ENCODE results near the gene PLXNC1.

The PLXNC1 gene

GRCh38 chr12:94187361-94187760 is 39.0 kb downstream of the PLXNC1 start:
- Histone ChIP-seq H3K36me3 (ENCODE audit: insufficient read depth, low read length) (no peaks in the 10 kb centered on the region), H3K9me3 (ENCODE audit: control insufficient read depth, insufficient read depth, low read length) (no peaks in the 10 kb centered on the region; the same call in 1 of the 2 replicates), H3K4me1 (ENCODE audit: insufficient read depth, low read length) (peaks cover 9% of the 10 kb centered on the region), H3K9ac (ENCODE audit: low read depth, low read length) (no peak overlapping the region)

- no peaks in the 10 kb centered on the region; the same call in 1 of the 2 replicates for H3K9me3 ChIP-seq (ENCODE audit: control insufficient read depth, insufficient read depth, low read length)
- no peaks in the 10 kb centered on the region for H3K36me3 ChIP-seq (ENCODE audit: insufficient read depth, low read length)
- peaks cover 9% of the 10 kb centered on the region for H3K4me1 ChIP-seq (ENCODE audit: insufficient read depth, low read length)
- H3K9ac ChIP-seq (ENCODE audit: low read depth, low read length) = no peak overlapping the region
Measured at GRCh38 chr12:94190623-94191022, 42.2 kb downstream of the PLXNC1 start.

DNA sequence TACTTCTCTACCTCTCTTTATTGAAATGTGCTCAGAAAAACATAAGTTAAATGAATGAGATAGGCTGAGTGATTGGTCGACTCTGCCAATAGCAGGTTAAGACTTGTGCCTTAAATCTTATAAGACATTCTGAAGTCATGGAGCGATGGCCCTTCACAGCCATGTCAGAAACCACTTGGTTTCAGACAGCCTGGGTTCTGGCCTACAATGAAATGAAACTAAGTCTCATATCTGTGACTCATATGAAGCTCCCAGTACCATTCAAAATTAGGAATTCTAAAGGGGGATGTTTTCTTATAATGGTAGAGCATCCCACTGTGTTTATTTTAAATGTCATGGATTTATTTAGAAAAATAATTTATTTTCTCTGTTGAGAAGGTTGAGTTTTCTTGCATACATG is 42.6 kb downstream of the PLXNC1 start:
- Histone ChIP-seq H3K9ac (ENCODE audit: low read depth, low read length) (no peak overlapping the region), H3K4me1 (ENCODE audit: insufficient read depth, low read length) (peaks cover 6% of the 10 kb centered on the region), H3K36me3 (ENCODE audit: insufficient read depth, low read length) (no peaks in the 10 kb centered on the region), H3K9me3 (ENCODE audit: control insufficient read depth, insufficient read depth, low read length) (no peaks in the 10 kb centered on the region; the same call in 1 of the 2 replicates)

GRCh38 chr12:94191811-94192210 is 43.4 kb downstream of the PLXNC1 start:
- peaks cover 5% of the 10 kb centered on the region for H3K4me1 ChIP-seq (ENCODE audit: insufficient read depth, low read length)
- H3K9me3 ChIP-seq (ENCODE audit: control insufficient read depth, insufficient read depth, low read length) = no peaks in the 10 kb centered on the region; the same call in 1 of the 2 replicates
- H3K36me3 ChIP-seq (ENCODE audit: insufficient read depth, low read length) = no peaks in the 10 kb centered on the region
- H3K9ac ChIP-seq (ENCODE audit: low read depth, low read length) = no peak overlapping the region

DNA sequence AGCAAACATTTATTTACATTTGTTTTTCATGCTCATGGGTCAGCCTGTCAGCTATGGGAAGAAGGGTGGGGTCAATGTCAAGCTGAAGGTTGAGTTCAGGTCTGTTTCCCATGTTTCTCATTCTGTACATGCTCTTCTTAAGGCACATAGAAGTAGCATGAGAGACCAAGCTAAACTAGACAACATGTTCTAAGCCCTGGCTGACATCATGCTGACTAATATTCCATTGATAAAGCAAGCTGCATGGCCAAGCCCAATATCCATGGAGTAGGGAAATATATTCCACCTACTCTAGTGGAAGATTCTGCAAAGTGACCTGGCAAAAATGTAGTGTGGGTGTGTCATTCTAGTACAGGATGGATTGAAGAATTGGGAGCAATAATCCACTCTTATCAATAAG is 44.1 kb downstream of the PLXNC1 start:
- H3K4me1 ChIP-seq (ENCODE audit: insufficient read depth, low read length) = peaks cover 3% of the 10 kb centered on the region; the same call in 1 of the 2 replicates
- no peak overlapping the region for H3K9ac ChIP-seq (ENCODE audit: low read depth, low read length)
- no peaks in the 10 kb centered on the region; the same call in 1 of the 2 replicates for H3K9me3 ChIP-seq (ENCODE audit: control insufficient read depth, insufficient read depth, low read length)
- no peaks in the 10 kb centered on the region for H3K36me3 ChIP-seq (ENCODE audit: insufficient read depth, low read length)

- H3K9me3 ChIP-seq (ENCODE audit: control insufficient read depth, insufficient read depth, low read length) = no peaks in the 10 kb centered on the region; the same call in 1 of the 2 replicates
- no peaks in the 10 kb centered on the region for H3K36me3 ChIP-seq (ENCODE audit: insufficient read depth, low read length)
- no peak overlapping the region for H3K9ac ChIP-seq (ENCODE audit: low read depth, low read length)
- H3K4me1 ChIP-seq (ENCODE audit: insufficient read depth, low read length) = no peaks in the 10 kb centered on the region
Measured at GRCh38 chr12:94193168-94193567, 44.8 kb downstream of the PLXNC1 start.

DNA sequence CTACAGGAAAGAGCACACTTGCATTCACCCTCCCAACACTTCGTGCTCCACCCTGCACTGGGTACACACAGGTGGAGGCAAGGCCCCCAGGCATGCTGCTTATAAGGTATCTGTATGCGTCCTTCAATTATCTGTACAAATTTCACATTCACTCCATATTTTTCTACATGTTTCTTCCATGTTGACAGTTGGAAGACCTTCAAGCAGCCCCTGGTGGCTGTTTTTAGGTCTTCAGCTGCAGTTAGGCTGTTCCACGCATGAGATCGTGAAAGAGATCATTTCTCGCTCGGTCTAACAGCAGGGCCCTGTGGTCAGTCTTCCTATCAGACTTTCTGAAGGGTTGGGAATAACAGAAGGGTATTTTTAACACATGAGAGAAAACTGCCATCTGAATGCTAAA is 47.1 kb downstream of the PLXNC1 start:
- H3K4me1 ChIP-seq (ENCODE audit: insufficient read depth, low read length) = no peaks in the 10 kb centered on the region
- H3K9ac ChIP-seq (ENCODE audit: low read depth, low read length) = no peak overlapping the region
- H3K9me3 ChIP-seq (ENCODE audit: control insufficient read depth, insufficient read depth, low read length) = no peaks in the 10 kb centered on the region; the same call in 1 of the 2 replicates
- H3K36me3 ChIP-seq (ENCODE audit: insufficient read depth, low read length) = no peaks in the 10 kb centered on the region

- Histone ChIP-seq H3K36me3 (ENCODE audit: insufficient read depth, low read length) (no peaks in the 10 kb centered on the region), H3K4me1 (ENCODE audit: insufficient read depth, low read length) (no peaks in the 10 kb centered on the region), H3K9ac (ENCODE audit: low read depth, low read length) (no peak overlapping the region), H3K9me3 (ENCODE audit: control insufficient read depth, insufficient read depth, low read length) (no peaks in the 10 kb centered on the region)
Measured at GRCh38 chr12:94198469-94198868, 50.1 kb downstream of the PLXNC1 start.

DNA sequence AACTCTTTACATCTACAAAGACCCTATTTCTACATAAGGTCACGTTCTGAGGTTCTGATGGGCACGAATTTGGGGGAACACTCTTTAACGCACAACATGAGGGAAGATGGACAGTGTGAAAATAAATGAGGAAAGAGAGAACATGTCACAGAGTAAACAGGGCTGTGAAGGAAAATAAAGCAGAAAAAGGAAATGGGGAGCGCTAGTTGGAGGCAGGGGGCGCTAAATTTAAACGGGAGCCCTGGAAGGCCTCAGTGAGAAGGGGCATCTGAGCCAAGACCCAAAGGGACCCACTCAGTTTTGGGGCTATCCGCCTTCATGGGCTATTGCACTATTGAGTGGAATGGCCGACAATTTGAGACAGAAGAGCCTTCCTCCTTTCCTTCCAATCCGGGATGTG is 50.5 kb downstream of the PLXNC1 start:
- H3K9ac ChIP-seq (ENCODE audit: low read depth, low read length) = no peak overlapping the region
- no peaks in the 10 kb centered on the region for H3K36me3 ChIP-seq (ENCODE audit: insufficient read depth, low read length)
- H3K4me1 ChIP-seq (ENCODE audit: insufficient read depth, low read length) = no peaks in the 10 kb centered on the region
- H3K9me3 ChIP-seq (ENCODE audit: control insufficient read depth, insufficient read depth, low read length) = no peaks in the 10 kb centered on the region

- Histone ChIP-seq H3K36me3 (ENCODE audit: insufficient read depth, low read length) (no peaks in the 10 kb centered on the region), H3K9me3 (ENCODE audit: control insufficient read depth, insufficient read depth, low read length) (no peaks in the 10 kb centered on the region), H3K4me1 (ENCODE audit: insufficient read depth, low read length) (no peaks in the 10 kb centered on the region), H3K9ac (ENCODE audit: low read depth, low read length) (no peak overlapping the region)
Measured at GRCh38 chr12:94200069-94200468, 51.7 kb downstream of the PLXNC1 start.

GRCh38 chr12:94200695-94201094 is 52.3 kb downstream of the PLXNC1 start:
- H3K9ac ChIP-seq (ENCODE audit: low read depth, low read length) = no peak overlapping the region
- H3K36me3 ChIP-seq (ENCODE audit: insufficient read depth, low read length) = no peaks in the 10 kb centered on the region
- no peaks in the 10 kb centered on the region for H3K4me1 ChIP-seq (ENCODE audit: insufficient read depth, low read length)
- no peaks in the 10 kb centered on the region for H3K9me3 ChIP-seq (ENCODE audit: control insufficient read depth, insufficient read depth, low read length)

GRCh38 chr12:94202245-94203180 is 54.1 kb downstream of the PLXNC1 start:
- Histone ChIP-seq H3K9ac (ENCODE audit: low read depth, low read length) (no peak overlapping the region), H3K36me3 (ENCODE audit: insufficient read depth, low read length) (no peaks in the 10 kb centered on the region), H3K4me1 (ENCODE audit: insufficient read depth, low read length) (no peaks in the 10 kb centered on the region), H3K9me3 (ENCODE audit: control insufficient read depth, insufficient read depth, low read length) (no peaks in the 10 kb centered on the region)

DNA sequence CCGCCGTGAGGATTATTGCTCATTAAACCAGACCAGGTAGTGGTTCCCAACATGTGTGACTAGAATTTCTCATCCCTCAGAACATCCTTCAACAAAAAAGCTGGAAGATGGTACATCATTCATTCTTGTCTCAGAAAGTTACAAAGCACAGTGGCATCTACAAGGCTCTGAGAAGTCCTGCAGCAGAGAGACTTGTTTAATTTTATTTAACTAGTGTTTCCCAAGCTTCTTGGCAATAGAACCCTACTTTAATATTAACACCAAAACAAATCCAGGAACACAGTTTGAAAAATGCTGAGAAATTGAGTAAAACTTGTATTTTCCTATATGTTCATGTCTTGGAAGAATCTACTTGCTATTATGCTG is 54.8 kb downstream of the PLXNC1 start:
- Histone ChIP-seq H3K9me3 (ENCODE audit: control insufficient read depth, insufficient read depth, low read length) (no peaks in the 10 kb centered on the region), H3K4me1 (ENCODE audit: insufficient read depth, low read length) (no peaks in the 10 kb centered on the region), H3K9ac (ENCODE audit: low read depth, low read length) (no peak overlapping the region), H3K36me3 (ENCODE audit: insufficient read depth, low read length) (no peaks in the 10 kb centered on the region)

- no peaks in the 10 kb centered on the region for H3K36me3 ChIP-seq (ENCODE audit: insufficient read depth, low read length)
- no peaks in the 10 kb centered on the region for H3K9me3 ChIP-seq (ENCODE audit: control insufficient read depth, insufficient read depth, low read length)
- H3K9ac ChIP-seq (ENCODE audit: low read depth, low read length) = no peak overlapping the region
- H3K4me1 ChIP-seq (ENCODE audit: insufficient read depth, low read length) = no peaks in the 10 kb centered on the region
Measured at GRCh38 chr12:94203796-94204195, 55.4 kb downstream of the PLXNC1 start.

GRCh38 chr12:94204499-94205247 is 56.3 kb downstream of the PLXNC1 start:
- no peaks in the 10 kb centered on the region for H3K9me3 ChIP-seq (ENCODE audit: control insufficient read depth, insufficient read depth, low read length)
- H3K4me1 ChIP-seq (ENCODE audit: insufficient read depth, low read length) = no peaks in the 10 kb centered on the region
- no peak overlapping the region for H3K9ac ChIP-seq (ENCODE audit: low read depth, low read length)

More at GRCh38 chr12:94204499-94205247, 56.3 kb downstream of the PLXNC1 start:
- H3K36me3 ChIP-seq (ENCODE audit: insufficient read depth, low read length) = no peaks in the 10 kb centered on the region

All from ES-I3 (cell line).